Measurements from ENCODE around the gene KCNN3.

DNA sequence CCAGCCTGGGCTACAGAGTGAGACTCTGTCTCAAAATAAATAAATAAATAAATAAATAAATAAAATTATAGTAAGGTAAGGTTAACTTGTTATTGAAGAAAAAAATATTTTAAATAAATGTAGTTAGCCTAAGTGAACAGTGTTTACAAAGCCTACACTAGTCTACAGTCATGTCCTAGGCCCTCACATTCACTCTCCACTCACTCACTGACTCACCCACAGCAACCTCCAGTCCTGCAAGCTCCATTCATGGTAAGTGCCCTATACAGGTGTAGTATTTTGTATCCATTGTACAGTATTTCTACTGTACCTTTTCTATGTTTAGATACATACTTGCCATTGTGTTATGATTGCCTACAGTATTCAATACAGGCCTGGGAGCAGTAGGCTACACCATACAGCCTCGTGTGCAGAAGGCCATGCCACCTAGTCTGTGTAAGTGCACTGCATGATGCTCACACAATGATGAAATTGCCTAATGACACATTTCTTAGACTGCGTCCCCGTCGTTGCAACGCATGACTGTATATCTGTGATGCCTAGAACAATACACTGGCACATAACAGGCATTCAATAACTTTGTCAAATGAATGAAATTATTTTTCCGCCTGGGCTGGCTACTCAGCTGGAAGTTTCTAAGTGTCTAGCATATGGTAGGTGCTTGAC is 14.8 kb downstream of the KCNN3 start:
- TF ChIP-seq, protein P1, sequence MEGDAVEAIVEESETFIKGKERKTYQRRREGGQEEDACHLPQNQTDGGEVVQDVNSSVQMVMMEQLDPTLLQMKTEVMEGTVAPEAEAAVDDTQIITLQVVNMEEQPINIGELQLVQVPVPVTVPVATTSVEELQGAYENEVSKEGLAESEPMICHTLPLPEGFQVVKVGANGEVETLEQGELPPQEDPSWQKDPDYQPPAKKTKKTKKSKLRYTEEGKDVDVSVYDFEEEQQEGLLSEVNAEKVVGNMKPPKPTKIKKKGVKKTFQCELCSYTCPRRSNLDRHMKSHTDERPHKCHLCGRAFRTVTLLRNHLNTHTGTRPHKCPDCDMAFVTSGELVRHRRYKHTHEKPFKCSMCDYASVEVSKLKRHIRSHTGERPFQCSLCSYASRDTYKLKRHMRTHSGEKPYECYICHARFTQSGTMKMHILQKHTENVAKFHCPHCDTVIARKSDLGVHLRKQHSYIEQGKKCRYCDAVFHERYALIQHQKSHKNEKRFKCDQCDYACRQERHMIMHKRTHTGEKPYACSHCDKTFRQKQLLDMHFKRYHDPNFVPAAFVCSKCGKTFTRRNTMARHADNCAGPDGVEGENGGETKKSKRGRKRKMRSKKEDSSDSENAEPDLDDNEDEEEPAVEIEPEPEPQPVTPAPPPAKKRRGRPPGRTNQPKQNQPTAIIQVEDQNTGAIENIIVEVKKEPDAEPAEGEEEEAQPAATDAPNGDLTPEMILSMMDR (IDR thresholded peaks at IDR 0.05; ENCODE audit: low read length): no peak
- TF ChIP-seq EZH2 (optimal IDR thresholded peaks at IDR 0.05; ENCODE audit: low read depth, low read length) (no peak), EZH2phosphoT487 (IDR thresholded peaks at IDR 0.05; ENCODE audit: low read length) (no peak)
